ENCODE data around the gene STRA8. TPM values are rescaled to one million over a fixed set of nuclear protein-coding genes. Genes with fewer than 3 reads are reported as not detected.
A peak's percentile ranks its signal among the peaks of the same experiment; 100 is the strongest.

STRA8 gene
- total and polyA plus RNA-seq, 2 of the 13 experiments (the other 11 are each of a cell fraction or from before 2014, with no cell fraction given), result not detected

GRCh38 chr7:135257790-135258189, 24.2 kb downstream of the STRA8 start (continued):
- TF ChIP-seq, protein P1, sequence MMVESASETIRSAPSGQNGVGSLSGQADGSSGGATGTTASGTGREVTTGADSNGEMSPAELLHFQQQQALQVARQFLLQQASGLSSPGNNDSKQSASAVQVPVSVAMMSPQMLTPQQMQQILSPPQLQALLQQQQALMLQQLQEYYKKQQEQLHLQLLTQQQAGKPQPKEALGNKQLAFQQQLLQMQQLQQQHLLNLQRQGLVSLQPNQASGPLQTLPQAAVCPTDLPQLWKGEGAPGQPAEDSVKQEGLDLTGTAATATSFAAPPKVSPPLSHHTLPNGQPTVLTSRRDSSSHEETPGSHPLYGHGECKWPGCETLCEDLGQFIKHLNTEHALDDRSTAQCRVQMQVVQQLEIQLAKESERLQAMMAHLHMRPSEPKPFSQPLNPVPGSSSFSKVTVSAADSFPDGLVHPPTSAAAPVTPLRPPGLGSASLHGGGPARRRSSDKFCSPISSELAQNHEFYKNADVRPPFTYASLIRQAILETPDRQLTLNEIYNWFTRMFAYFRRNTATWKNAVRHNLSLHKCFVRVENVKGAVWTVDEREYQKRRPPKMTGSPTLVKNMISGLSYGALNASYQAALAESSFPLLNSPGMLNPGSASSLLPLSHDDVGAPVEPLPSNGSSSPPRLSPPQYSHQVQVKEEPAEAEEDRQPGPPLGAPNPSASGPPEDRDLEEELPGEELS (CRISPR knock-in tag; IDR thresholded peaks at IDR 0.05), result peak; percentile 44; the same call in 1 of the 2 replicates
- TF ChIP-seq ZNF710 (CRISPR knock-in tag; IDR thresholded peaks at IDR 0.05; ENCODE audit: borderline replicate concordance) (0 out of 2 replicates have a peak, but pooled peaks have one; percentile 28), ZNF251 (CRISPR knock-in tag; IDR thresholded peaks at IDR 0.05) (no peak), CBX5 (CRISPR knock-in tag; IDR thresholded peaks at IDR 0.05; ENCODE audit: borderline replicate concordance) (no peak), ZNF792 (CRISPR knock-in tag; IDR thresholded peaks at IDR 0.05) (0 out of 2 replicates have a peak, but pooled peaks have one; percentile 67), PCBP2 (optimal IDR thresholded peaks at IDR 0.05; ENCODE audit: low read depth, low read length, poor library complexity, severe bottlenecking) (no peak), POGZ (CRISPR knock-in tag; IDR thresholded peaks at IDR 0.05) (0 out of 2 replicates have a peak, but pooled peaks have one; percentile 18), NCOR1 (IDR thresholded peaks at IDR 0.05; ENCODE audit: borderline replicate concordance, low read length) (peak; percentile 53; the same call in 1 of the 2 replicates), NONO (IDR thresholded peaks at IDR 0.05) (no peak), NONO (CRISPR knock-in tag; conservative IDR thresholded peaks at IDR 0.05) (peak; percentile 54; the same call in 1 of the 2 replicates), FOXP1 (IDR thresholded peaks at IDR 0.05) (no peak), FOXP1 (CRISPR knock-in tag; IDR thresholded peaks at IDR 0.05) (no peak), SOX6 (IDR thresholded peaks at IDR 0.05) (no peak), SOX6 (CRISPR knock-in tag; IDR thresholded peaks at IDR 0.05) (peak; percentile 64), RNF219 (CRISPR knock-in tag; IDR thresholded peaks at IDR 0.05) (no peak), NR2C2 (CRISPR knock-in tag; IDR thresholded peaks at IDR 0.05; ENCODE audit: borderline replicate concordance) (peak; percentile 38; the same call in 1 of the 2 replicates), ZNF644 (CRISPR knock-in tag; IDR thresholded peaks at IDR 0.05; ENCODE audit: low read depth) (peak; percentile 77; the same call in 1 of the 2 replicates)
- TF ChIP-seq, protein P2, sequence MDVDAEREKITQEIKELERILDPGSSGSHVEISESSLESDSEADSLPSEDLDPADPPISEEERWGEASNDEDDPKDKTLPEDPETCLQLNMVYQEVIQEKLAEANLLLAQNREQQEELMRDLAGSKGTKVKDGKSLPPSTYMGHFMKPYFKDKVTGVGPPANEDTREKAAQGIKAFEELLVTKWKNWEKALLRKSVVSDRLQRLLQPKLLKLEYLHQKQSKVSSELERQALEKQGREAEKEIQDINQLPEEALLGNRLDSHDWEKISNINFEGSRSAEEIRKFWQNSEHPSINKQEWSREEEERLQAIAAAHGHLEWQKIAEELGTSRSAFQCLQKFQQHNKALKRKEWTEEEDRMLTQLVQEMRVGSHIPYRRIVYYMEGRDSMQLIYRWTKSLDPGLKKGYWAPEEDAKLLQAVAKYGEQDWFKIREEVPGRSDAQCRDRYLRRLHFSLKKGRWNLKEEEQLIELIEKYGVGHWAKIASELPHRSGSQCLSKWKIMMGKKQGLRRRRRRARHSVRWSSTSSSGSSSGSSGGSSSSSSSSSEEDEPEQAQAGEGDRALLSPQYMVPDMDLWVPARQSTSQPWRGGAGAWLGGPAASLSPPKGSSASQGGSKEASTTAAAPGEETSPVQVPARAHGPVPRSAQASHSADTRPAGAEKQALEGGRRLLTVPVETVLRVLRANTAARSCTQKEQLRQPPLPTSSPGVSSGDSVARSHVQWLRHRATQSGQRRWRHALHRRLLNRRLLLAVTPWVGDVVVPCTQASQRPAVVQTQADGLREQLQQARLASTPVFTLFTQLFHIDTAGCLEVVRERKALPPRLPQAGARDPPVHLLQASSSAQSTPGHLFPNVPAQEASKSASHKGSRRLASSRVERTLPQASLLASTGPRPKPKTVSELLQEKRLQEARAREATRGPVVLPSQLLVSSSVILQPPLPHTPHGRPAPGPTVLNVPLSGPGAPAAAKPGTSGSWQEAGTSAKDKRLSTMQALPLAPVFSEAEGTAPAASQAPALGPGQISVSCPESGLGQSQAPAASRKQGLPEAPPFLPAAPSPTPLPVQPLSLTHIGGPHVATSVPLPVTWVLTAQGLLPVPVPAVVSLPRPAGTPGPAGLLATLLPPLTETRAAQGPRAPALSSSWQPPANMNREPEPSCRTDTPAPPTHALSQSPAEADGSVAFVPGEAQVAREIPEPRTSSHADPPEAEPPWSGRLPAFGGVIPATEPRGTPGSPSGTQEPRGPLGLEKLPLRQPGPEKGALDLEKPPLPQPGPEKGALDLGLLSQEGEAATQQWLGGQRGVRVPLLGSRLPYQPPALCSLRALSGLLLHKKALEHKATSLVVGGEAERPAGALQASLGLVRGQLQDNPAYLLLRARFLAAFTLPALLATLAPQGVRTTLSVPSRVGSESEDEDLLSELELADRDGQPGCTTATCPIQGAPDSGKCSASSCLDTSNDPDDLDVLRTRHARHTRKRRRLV (CRISPR knock-in tag; IDR thresholded peaks at IDR 0.05), result no peak
- TF ChIP-seq, protein P3, sequence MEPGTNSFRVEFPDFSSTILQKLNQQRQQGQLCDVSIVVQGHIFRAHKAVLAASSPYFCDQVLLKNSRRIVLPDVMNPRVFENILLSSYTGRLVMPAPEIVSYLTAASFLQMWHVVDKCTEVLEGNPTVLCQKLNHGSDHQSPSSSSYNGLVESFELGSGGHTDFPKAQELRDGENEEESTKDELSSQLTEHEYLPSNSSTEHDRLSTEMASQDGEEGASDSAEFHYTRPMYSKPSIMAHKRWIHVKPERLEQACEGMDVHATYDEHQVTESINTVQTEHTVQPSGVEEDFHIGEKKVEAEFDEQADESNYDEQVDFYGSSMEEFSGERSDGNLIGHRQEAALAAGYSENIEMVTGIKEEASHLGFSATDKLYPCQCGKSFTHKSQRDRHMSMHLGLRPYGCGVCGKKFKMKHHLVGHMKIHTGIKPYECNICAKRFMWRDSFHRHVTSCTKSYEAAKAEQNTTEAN (CRISPR knock-in tag; conservative IDR thresholded peaks at IDR 0.05), result peak; percentile 50; the same call in 1 of the 2 replicates
